ACC112 (cell line): ENCODE data around the gene TANC2.

ENCODE experiments used
- H2AFZ ChIP-seq: fragments of 200-600 bp; sonication (generic); one replicate; pipeline ENCODE4 v1.6.0; 2017; ENCODE audit warnings: antibody characterized with exemption, low read length; ENCODE audit not compliant: unreplicated experiment
- H3K27ac ChIP-seq: fragments of 200-600 bp; sonication (generic); 2 replicates; pipeline ENCODE4 v1.5.1; 2014; ENCODE audit warnings: low read depth, mild to moderate bottlenecking, antibody characterized with exemption, low read length, moderate library complexity
- H3K27me3 ChIP-seq: fragments of 200-600 bp; sonication (generic); 2 replicates; pipeline ENCODE4 v1.6.1; 2014; ENCODE audit warnings: mild to moderate bottlenecking, antibody characterized with exemption, low read length, moderate library complexity, mixed read lengths; ENCODE audit not compliant: insufficient read depth
- H3K36me3 ChIP-seq: fragments of 200-600 bp; sonication (generic); 2 replicates; pipeline ENCODE4 v1.6.1; 2016; ENCODE audit warnings: mild to moderate bottlenecking, antibody characterized with exemption, low read length, moderate library complexity, mixed read lengths; ENCODE audit not compliant: insufficient read depth
- H3K4me1 ChIP-seq: fragments of 200-600 bp; sonication (generic); one replicate; pipeline ENCODE4 v1.6.1; 2016; ENCODE audit warnings: low read length, mixed read lengths; ENCODE audit not compliant: insufficient read depth, unreplicated experiment, control insufficient read depth
- H3K4me3 ChIP-seq: fragments of 200-600 bp; sonication (generic); 2 replicates; pipeline ENCODE4 v1.5.1; 2014; ENCODE audit warnings: mild to moderate bottlenecking, low read depth, low read length
- H3K79me2 ChIP-seq: fragments of 200-600 bp; sonication (generic); one replicate; pipeline ENCODE4 v1.6.0; 2016; ENCODE audit warnings: low read length; ENCODE audit not compliant: control insufficient read depth, unreplicated experiment, insufficient read depth

The TANC2 gene

DNA sequence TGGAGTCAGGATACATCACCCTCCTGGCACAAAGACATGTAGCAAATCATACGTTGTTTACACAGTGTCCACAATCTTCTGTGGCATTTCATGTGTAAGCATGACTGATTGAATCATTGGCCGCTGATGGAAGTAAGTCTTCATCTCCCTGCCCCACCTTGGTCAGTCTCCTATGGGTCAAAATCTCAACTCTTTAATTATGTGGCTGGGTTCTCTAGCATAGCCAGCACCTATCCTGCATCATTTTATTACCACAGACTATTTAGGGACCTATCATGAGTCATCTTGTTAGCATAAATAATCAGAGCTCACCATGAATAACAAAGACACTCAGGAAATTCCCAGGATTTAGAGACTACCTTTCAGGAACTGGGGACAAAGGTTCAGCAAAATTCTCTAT lies 15.9 kb downstream of the TANC2 start:
- Histone ChIP-seq H3K4me1 (no peaks in the 10 kb centered on the region), H3K79me2 (peaks cover 98% of the 10 kb centered on the region), H2AFZ (no peak overlapping the region), H3K27ac (no peak overlapping the region), H3K36me3 (peaks cover 18% of the 10 kb centered on the region), H3K4me3 (no peak overlapping the region), H3K27me3 (no peaks in the 10 kb centered on the region)

DNA sequence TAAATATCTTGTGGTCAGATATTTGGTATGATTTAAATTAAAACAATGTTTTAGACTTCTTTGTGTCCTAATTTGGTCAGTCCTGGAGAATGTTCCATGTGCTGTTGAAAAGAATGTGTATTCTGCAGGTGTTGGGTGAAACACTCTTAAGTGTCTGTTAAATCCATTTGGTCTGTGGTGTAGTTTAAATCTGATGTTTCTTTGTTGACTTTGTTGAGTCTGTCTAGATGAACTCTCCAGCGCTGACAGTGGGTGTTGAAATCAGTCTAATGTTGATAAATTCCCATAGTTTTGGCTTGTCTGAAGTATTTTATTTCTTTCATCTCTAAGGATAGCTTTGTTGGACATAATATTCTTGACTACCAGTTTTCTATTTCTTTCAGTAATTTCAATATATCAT lies 18.8 kb downstream of the TANC2 start:
- no peak overlapping the region for H3K27ac ChIP-seq
- no peak overlapping the region for H2AFZ ChIP-seq
- peaks cover 97% of the 10 kb centered on the region for H3K79me2 ChIP-seq
- peaks cover 13% of the 10 kb centered on the region; the same call in 1 of the 2 replicates for H3K36me3 ChIP-seq
- H3K4me1 ChIP-seq: no peaks in the 10 kb centered on the region
- H3K27me3 ChIP-seq: no peaks in the 10 kb centered on the region
- no peak overlapping the region for H3K4me3 ChIP-seq

DNA sequence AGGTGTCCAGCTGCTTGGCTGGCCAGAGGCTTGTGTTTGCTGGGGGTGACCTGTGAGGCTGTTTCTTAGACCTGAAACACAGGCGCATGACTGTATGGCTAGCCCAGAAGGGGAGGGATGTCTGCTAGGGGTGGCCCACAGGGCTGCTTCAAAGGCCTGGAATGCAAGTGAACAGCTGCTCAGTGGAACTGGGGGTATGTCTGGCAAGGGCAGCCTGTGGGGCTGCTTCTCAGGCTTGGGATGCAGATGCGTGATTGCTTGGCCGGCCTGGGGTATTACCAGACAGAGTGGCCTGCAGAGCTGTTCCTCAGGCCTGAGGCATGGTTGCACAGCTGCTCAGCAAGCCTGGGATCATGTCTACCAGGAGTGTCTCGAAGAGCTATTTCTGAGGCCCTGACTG lies 20.5 kb downstream of the TANC2 start:
- Histone ChIP-seq H2AFZ (no peak overlapping the region), H3K4me1 (no peaks in the 10 kb centered on the region), H3K27me3 (no peaks in the 10 kb centered on the region), H3K79me2 (peaks cover 95% of the 10 kb centered on the region), H3K27ac (no peak overlapping the region), H3K36me3 (peaks cover 12% of the 10 kb centered on the region; the same call in 1 of the 2 replicates), H3K4me3 (no peak overlapping the region)

DNA sequence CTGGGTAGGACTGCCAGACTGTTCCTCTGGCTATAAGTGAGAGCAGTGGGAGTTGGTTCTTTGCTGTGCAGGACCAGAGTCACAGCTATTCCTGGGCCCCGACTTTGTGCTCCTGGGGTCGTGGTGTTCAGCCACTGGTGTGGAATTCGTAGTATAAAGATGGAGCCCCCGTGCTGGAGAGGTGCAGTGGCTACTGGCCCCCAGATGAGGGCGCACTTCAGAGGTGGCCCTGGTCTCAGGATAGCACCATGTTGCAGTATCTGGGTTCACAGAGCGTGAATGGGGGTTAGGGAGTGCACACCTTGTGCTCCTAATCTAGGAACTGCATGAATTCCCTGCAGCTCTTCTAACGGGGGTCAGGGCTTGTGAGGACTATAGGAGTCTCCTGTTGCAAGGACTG lies 21.1 kb downstream of the TANC2 start:
- Histone ChIP-seq H3K27ac (no peak overlapping the region), H3K79me2 (peaks cover 95% of the 10 kb centered on the region), H3K4me1 (no peaks in the 10 kb centered on the region), H2AFZ (no peak overlapping the region), H3K4me3 (no peak overlapping the region), H3K36me3 (peaks cover 7% of the 10 kb centered on the region; the same call in 1 of the 2 replicates), H3K27me3 (no peaks in the 10 kb centered on the region)

DNA sequence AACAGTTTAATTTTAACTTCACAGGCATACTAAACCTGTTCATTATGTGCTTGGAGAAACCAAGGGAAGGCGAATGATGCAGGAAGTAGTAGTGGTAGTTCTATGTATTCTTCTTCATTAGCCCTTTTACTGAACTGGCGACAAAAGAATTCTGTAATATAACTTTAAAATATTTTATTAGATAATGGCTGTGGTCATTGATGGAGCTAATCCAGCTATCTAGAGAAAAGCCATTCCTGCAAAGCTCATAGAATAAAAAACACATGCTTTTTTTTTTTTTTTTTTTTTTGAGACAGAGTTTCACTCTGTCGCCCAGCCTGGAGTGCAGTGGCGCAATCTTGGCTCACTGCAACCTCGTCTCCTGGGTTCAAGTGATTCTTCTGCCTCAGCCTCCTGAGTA lies 23.5 kb downstream of the TANC2 start:
- Histone ChIP-seq H3K4me3 (no peak overlapping the region), H3K36me3 (no peaks in the 10 kb centered on the region), H3K4me1 (peaks cover 5% of the 10 kb centered on the region), H2AFZ (no peak overlapping the region), H3K27me3 (no peaks in the 10 kb centered on the region), H3K27ac (no peak overlapping the region), H3K79me2 (peaks cover 94% of the 10 kb centered on the region)

DNA sequence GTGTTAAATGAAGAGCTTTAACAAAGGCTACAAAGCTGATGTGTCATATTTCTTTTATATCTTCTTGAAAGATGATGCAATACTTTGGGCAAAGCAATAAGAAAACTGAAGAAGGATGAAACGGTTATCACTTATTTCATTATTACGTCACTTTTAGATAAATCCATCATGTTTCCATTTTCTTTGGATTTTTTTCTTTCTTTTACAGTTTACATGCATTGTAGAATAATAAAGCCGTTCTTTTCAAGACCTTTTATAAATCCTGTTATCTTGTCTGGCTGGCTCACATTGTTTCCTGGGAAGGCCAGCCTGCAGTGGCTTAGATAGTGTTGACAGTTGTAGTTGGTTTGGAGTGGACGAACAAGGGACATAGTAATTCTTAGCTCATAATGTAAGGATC lies 28.9 kb downstream of the TANC2 start:
- H3K27ac ChIP-seq: peak overlapping the region; percentile 14; the same call in 1 of the 2 replicates
- H2AFZ ChIP-seq: no peak overlapping the region
- no peaks in the 10 kb centered on the region for H3K27me3 ChIP-seq
- peaks cover 91% of the 10 kb centered on the region for H3K79me2 ChIP-seq
- H3K36me3 ChIP-seq: no peaks in the 10 kb centered on the region
- peaks cover 35% of the 10 kb centered on the region for H3K4me1 ChIP-seq
- H3K4me3 ChIP-seq: no peak overlapping the region

DNA sequence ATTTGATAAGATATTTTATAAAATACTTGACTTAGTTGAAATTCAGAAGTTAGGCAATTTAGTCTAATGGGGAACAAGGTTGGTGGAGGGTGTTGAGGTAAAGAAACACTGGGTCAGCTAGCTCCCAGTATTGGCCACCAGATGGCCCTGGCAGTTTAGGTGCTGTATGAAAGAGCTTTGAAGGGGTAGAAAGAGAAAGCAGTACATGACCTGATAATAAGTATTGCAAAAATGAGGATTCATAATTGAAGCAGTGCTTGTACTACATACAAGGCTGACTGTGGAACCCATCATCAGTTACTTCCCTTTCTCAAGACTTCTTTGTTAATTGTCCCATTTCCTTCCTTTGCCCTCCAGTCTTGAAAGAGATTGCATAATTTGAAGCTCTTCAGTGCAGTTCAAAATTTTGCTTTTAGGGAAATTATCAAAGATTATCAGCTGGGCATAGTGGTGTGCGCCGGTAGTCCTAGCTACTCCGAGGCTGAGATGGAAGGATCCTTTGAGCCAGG lies 29.4 kb downstream of the TANC2 start:
- Histone ChIP-seq H3K79me2 (peaks cover 91% of the 10 kb centered on the region), H3K27ac (peak overlapping the region; percentile 14; the same call in 1 of the 2 replicates), H3K4me3 (no peak overlapping the region), H3K27me3 (no peaks in the 10 kb centered on the region), H2AFZ (no peak overlapping the region), H3K4me1 (peaks cover 35% of the 10 kb centered on the region), H3K36me3 (no peaks in the 10 kb centered on the region)

DNA sequence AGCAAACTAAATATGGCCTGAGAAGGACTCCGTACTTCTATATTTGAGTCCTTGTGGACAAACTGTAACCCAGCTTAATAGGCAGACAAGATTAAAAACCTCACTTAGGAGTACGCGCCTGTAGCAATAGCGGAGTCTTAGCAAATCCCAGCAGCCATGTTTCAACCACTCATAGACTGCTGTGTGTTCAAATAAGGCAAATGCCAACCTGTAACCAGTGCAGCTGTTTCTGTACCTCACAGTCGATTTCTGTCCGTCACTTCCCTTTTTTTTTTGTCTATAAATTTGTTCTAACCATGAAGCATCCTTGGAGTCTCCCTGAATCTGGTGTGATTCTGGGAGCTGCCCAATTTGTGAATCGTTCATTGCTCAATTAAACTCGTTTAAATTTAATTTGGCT lies 30.2 kb downstream of the TANC2 start:
- H3K27me3 ChIP-seq: no peaks in the 10 kb centered on the region
- H3K27ac ChIP-seq: no peak overlapping the region
- H3K4me1 ChIP-seq: peaks cover 35% of the 10 kb centered on the region
- H3K4me3 ChIP-seq: no peak overlapping the region
- H3K36me3 ChIP-seq: no peaks in the 10 kb centered on the region
- no peak overlapping the region for H2AFZ ChIP-seq
- peaks cover 87% of the 10 kb centered on the region for H3K79me2 ChIP-seq

DNA sequence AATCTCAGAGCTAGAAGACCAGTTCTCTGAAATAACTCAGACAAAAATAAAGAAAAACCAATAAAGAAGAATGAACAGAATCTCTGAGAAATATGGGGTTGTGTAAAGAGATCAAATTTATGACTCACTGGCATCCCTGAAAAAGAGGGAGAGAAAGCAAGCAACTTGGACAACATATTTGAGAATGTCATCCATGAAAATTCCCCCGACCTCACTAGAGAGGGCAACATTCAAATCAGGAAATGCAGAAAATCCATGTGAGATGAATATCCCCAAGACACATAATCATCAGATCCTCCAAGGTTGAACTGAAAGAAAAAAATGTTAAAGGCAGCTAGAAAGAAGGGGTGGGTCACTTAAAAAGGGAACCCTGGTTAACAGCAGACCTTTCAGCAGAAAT lies 32.1 kb downstream of the TANC2 start:
- no peaks in the 10 kb centered on the region for H3K27me3 ChIP-seq
- peaks cover 87% of the 10 kb centered on the region for H3K79me2 ChIP-seq
- no peaks in the 10 kb centered on the region for H3K36me3 ChIP-seq
- H3K4me3 ChIP-seq: no peak overlapping the region
- H3K27ac ChIP-seq: 0 out of 2 replicates have a peak overlapping the region, but pooled peaks have one; percentile 3
- peaks cover 35% of the 10 kb centered on the region for H3K4me1 ChIP-seq
- no peak overlapping the region for H2AFZ ChIP-seq

DNA sequence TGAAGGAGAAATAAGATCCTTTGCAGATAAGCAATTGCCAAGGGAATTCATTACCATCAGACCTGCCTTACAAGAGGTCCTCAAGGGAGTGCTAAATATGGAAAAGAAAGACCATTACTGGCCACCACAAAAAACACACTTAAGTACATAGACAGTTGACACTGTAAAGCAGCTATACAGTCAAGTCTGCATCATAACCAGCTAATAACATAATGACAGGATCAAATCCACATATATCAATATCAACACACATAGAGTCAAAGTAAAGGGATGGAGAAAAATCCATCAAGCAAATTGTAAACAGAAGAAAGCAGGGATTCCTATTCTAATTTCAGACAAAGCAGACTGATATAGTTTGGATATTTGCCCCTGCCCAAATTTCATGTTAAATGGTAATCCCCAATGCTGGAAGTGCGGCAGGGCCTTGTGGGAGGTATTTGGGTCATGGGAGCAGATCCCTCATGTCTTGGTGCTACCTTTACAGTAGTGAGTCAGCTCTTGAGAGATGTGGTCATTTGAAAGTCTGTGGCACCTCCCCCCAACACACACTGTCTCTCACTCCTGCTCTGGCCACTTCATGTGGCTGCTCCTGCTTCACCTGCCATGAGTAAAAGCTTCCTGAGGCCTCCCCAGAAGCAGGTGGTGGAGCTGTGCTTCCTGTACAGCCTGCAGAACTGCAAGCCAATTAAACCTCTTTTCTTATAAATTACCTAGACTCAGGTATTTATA lies 32.8 kb downstream of the TANC2 start:
- no peak overlapping the region for H3K27ac ChIP-seq
- no peak overlapping the region for H3K4me3 ChIP-seq
- H3K79me2 ChIP-seq: peaks cover 88% of the 10 kb centered on the region
- no peak overlapping the region for H2AFZ ChIP-seq
- H3K4me1 ChIP-seq: peaks cover 35% of the 10 kb centered on the region
- H3K36me3 ChIP-seq: no peaks in the 10 kb centered on the region
- H3K27me3 ChIP-seq: no peaks in the 10 kb centered on the region

DNA sequence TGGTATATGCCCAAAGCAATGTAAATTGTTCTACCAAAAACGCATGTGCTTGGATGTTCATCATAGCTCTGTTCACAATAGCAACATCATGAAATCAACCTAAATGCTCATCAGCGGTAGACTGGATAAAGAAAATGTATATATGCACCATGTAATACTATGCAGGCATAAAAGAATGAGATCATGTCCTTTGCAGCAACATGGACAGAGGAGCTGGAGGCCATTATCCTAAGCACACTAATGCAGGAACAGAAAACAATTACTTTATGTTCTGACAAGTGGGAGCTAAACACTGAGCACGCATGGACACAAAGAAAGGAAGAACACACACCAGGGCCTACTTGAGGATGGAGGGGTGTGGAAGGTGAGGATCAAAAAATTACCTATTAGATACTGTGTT lies 33.7 kb downstream of the TANC2 start:
- H3K79me2 ChIP-seq: peaks cover 88% of the 10 kb centered on the region

More for the DNA sequence above, 33.7 kb downstream of the TANC2 start:
- no peak overlapping the region for H2AFZ ChIP-seq
- no peak overlapping the region for H3K4me3 ChIP-seq
- no peaks in the 10 kb centered on the region for H3K36me3 ChIP-seq
- no peaks in the 10 kb centered on the region for H3K27me3 ChIP-seq
- peaks cover 27% of the 10 kb centered on the region for H3K4me1 ChIP-seq
- no peak overlapping the region for H3K27ac ChIP-seq
